HG03432 (cell line): ENCODE data around the gene CTNNA3.

ENCODE experiments used
- ATAC-seq: cut with Tn5 transposase; IDR thresholded peaks from one replicate; pipeline ENCODE4 v1.9.1; 2021; ENCODE audit warnings: mild to moderate bottlenecking, moderate library complexity; ENCODE audit not compliant: unreplicated experiment

CTNNA3 gene

DNA sequence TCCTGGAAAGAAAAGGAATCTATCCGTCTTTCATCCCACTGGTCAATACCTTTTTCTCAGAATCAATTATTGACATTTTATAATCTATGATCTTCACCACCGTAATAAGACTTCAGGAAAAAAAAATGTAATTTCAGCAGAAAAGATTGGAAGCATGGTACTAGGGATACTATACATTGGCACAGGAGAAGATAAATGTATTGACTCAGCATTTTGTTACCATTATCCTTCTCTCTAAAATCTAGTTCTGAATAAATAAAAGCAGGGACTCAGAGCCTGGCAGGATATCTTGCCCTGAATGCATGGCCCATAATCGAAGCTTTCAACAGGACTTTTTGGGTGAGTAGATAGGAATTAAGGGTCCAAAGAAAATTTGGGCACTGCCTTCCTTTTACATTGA, 649.5 kb downstream of the CTNNA3 start:
- ATAC-seq = no peak

DNA sequence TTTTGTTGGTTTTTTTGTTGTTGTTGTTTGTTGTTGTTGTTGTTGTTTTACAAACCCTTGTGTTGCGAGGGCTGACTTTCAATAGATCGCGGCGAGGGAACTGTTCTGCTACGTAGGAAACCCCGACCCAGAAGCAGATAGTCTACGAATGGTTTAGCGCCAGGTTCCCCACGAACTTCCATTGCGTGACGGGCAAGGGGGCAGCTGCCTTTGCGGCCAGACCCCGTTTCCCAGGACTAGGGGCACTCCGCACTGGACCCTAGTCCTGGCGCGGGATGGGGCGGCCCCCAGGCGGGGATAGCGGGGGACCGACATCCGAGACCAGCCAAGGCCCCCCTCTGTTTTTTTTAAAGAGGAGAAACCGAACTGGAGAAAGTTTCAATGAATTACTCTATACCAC, 650.6 kb downstream of the CTNNA3 start:
- ATAC-seq = no peak

DNA sequence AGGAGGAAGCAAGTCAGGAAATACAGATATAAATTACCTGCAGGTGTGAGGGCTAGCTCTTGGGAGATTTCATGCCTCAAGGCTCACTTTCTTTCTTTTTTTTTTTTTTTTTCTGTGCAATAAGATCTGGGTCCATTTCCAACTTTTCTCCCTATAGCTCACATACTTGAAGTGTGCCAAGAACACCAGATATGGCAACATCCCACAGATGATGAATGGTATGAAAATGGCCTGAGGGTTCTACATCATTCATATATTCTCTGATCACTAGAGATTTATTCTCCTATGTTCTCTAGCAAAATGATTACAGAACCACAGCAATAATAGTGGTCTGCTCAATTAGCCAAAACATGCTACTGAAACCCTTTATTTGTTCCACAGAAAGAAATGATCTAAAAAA, 653.0 kb downstream of the CTNNA3 start:
- ATAC-seq = no peak

DNA sequence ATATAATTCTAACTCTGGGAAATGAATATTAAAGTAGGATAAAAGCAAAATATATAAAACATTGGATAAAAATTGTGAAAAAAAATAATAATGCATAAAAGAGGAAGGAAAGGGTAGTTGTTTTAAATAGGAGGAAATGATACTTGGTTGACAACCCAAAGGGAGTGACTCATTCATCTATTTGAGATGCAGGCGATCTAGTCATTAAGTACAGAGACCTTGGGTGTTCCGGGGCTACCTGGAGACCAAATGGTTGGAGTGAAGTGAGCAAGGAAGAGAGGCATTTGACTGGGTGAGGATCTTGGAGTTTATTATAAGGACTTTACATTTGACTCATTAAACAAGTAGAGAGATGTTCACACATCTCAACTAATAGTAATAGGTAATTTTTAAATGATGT, 659.2 kb downstream of the CTNNA3 start:
- ATAC-seq = no peak

DNA sequence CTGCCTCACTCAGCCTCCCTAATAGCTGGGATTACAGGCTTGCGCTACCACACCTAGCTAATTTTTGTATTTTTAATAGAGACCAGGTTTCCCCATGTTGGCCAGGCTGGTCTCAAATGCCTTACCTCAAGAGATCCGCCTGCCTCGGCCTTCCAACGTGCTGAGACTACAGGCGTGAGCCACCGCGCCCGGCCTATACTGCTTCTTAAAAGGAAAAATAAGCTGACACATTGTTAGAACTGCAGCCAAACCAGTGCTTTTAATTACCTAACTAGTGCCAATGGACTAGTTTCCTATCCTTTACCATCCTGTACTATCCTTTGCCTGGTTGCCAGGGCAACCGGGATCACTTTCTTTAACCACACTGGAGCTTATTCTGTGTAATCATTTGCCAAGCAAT, 662.1 kb downstream of the CTNNA3 start:
- ATAC-seq = no peak

DNA sequence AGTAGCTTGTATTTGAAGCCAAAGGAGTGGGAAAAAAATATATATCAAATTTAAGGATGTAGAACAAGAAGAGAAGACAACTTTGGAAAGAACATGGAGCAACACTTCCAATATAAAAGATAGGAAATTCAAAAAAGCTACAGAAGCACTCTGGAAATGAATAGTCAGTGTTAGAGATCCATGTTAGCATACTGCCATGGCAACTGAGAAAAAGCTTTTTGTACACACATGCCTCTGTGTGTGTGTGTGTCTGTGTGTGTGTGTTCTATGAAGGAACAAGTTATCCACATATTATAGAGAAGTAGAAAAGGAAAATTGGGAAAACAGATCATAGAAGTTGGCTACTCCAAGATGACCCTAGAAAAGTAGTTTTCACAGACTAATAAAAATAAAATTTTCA, 673.9 kb downstream of the CTNNA3 start:
- ATAC-seq = no peak

DNA sequence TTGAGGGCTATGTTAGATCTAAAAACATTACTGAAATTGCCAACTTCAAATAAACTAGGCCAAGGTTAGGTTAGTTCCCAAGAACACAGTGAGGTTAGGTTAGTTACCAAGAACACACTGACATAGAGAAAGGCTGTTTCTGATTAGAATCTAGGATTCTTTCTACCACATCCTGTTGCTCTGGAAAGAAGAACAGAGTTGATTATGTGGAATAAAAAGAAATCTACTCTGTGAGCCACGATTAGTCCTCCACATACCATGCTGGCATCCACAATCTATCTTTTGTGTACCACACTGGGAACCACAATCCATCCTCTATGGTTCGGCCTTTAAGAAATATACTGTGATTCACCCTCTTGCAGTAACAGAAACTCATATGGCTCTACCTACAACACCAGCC, 678.8 kb downstream of the CTNNA3 start:
- ATAC-seq = no peak

DNA sequence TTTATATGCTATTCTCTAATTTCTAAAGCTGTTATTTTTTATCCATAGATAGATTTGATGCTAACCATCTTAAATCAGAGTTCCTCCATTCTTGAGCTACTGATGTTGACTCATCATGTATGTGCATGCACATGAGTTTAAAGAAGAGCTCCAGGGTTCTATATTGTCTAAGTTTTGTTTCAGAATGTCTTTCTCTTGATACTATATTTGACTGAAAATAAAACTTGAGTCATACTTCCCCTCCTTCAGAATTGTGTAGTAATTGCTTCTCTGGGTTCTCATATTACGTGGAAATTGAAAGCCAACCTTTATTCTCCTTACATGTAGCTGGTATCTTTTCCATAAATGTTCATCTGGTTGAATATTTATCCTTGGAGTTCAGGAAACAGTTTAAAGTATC, 680.8 kb downstream of the CTNNA3 start:
- peak; percentile 73 for ATAC-seq

DNA sequence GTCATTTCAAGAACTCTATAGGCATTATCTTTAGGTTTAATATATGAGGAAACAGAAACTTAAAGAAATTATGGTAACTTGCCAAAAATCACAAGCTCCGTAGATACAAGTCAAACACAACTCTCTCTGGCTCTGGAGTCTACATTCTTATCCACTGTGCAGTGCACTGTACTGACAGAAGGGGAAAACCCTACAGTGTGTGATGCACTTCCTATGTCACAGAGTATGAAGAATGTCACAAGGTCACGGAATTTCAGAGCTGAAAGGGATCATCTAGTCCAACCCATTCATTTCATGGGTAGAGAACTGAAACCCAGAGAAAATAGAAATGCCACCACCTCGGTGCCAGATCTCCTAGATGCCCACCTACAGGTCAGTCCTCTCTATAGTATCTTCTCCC, 684.0 kb downstream of the CTNNA3 start:
- ATAC-seq = no peak

DNA sequence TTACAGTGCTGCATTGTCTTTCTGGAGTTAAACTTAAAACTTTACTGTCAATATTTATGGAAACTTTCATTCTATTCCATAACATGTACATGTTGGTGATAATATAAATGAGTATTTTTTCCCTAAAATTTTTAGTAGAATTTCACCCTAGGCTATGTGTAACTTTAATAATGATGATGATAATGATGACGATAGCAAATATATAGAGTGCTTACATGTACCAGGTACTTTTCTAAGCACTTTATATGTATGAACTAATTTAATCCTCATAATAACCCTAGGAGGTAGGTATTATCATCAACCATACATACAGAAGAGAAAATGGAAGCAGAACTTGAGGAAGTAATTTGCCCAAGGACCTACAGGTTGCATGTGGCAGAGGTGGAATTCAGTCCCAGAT, 684.5 kb downstream of the CTNNA3 start:
- ATAC-seq = no peak

DNA sequence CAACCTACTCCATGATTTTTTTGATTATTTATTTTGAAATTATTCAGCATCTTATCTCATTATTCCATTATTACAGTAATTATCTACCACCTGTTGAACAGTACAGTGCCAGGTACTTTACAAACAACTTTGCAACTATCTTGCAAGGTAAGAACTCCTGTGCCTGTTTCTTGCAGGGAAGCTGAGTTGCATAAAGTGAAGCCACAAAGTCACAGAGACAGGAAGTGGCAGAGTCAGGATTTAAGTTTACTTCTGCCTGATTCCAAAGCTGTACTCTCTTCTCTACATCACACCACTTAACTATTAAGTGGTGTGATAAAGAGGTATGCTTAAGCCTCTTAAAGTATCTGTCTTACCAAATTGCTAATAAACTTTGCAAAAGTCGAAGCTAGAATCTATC, 690.0 kb downstream of the CTNNA3 start:
- ATAC-seq = no peak

DNA sequence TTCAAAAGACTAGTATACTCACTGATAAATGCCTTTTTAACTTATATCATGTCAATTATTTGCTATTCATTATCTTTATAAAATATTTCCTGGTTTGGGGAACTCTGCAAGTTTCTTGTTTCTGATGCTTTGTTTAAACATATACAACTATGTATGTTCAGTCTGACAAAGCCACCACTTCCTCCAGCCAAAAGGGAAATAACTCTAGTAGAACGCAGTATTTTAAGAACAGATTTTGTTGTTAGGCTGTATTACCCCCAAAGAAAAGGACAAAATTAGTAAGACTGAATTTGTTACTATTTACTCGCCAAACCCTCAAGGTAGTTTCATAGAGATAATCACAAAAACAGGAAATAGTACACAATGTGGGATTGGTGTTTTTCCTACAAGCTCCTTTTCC, 691.3 kb downstream of the CTNNA3 start:
- ATAC-seq = no peak

DNA sequence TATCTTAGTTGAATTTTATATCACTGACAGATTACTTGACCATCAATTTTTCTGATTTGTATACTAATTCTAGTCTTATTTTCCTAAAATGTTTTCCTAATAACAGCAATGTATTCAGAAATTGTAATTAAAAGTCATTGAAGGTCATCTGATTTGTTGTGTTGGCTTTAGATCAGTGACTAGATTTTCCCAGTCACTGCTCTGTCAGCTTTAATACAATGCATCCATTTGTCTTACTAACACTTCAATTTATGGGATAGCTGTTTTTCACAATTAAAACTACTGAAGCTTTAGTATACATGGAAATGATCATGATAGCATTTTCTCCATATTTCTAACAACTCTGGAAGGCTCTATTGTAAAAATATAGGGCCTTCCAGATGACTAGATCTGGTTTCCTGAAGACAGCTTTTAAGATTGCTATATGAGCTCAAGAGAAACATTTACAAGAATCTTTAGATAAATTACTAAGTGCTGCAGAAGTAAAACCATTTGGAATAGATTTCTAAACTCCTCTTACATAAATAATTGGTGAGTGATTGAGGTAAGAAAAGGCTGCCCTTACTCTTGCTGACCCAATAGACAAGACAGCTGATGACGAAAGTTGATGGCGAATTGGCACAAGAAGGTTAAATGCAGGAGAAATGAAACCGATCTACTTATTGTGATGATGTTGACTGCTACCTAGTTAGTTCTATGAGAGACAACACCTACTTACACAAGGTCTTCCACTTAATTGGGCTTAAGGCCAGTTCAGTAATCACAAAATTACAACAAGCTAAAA, 696.0 kb downstream of the CTNNA3 start:
- no peak for ATAC-seq

DNA sequence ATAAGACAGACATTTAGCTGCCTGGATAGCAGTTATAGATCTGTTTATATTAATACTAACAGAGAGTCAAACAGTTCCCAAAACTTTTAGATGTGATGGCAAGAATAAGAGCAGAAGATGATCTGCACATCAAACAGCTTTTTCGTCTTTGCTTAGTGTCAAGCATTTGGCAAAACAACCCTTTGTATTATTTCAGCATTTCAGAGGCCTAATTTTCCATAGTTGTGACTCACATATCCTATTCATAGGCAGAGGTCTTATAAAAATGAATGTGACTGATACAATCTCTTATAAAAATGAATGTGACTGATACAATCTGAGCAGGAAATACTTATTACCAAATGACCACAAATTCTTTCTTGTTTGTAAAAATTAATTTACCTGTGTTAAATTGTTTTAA, 699.0 kb downstream of the CTNNA3 start:
- no peak for ATAC-seq

DNA sequence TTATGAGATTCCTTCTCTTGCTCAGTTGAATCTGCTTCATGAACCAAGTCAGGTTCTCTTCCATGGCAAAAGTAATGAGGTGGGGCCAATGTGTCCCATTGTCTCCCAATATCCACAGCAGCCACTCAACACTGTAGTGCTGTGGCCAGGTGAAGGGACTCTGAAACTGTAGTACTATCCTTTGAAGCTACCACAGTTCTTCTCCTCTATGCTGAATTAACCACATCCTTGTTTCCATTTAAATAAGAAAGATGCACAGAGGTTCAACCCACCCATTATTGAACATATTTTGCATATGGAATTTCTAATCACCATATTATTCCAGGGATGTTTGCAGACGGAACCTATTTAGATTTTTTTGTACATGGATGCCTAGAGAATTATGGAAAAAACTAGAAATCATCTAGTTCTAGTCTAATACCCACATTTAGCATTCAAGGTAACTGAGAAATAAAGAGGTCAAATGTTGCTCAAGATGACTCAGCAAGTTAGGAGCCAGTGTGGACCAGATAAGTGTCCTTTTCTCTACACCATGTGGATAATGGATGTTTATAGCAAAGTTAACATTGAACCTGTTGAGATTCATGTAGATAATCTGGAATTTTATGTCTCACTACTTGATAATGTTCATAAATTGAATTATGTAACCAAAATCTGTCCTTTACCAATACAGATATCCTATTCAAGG, 705.7 kb downstream of the CTNNA3 start:
- no peak for ATAC-seq

DNA sequence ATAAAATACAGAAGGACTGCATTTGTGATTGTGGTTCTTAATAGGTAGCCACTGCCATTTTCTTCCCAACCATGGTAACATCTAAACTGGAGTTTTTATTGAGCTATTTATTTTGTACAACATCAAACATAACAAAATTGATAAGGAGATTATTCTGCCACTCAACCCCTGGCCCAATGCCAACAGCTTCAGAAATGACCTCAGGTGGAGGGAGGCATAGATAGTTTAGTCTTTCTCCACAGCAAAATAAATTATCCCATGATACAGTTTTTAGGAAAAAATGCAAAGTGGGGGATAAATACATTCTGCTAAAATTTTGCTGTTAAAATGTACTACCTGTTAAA, 712.5 kb downstream of the CTNNA3 start:
- no peak for ATAC-seq

DNA sequence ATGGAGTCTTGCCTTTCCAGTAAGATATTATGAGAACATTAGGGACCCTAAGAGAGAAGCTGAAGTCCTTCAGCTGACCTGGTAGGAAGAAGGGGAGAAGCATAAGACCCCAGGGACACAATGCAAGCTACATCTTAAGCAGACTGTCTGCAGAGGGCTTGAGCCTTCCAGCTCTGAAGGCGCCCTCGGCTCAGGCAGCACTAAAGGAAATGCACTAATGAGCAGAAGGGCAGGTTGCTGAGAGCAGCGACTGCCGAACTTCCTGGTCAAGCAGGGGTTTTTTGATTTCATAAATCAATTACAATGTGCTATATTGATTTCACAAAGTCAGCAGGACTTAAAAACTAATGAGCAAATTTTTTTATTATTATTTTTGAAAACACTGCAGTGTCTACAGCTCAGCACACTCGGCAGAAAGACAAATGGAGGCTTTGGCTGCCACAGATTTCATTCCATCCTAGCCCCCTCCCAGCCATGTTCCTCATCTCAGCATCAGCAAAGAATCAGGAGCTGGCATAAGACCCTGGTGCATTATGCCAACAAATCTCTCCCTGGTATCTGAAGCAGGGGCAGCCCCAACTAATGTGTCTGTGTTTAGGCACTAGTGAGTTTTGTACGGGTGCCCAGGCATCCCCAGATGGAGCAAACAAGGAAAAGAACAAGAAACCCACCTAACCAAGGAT, 713.1 kb downstream of the CTNNA3 start:
- ATAC-seq = peak; percentile 45

DNA sequence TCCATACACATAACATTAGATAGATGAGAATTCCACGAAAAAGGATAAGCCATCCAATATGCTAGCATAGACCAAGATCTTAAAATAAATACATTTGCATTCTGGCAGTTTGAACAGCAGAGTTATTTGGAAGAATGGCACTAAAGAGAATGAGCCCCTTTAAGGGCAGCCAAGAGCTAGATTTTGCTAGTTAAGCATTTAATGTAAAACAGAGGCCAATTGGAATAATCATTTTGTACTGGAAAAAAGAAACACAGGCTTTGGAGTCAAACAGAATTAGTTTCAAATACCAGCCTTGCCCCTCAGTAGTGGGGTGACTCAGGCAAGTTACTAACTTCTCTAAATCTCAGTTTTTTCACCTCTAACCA, 714.0 kb downstream of the CTNNA3 start:
- no peak for ATAC-seq

DNA sequence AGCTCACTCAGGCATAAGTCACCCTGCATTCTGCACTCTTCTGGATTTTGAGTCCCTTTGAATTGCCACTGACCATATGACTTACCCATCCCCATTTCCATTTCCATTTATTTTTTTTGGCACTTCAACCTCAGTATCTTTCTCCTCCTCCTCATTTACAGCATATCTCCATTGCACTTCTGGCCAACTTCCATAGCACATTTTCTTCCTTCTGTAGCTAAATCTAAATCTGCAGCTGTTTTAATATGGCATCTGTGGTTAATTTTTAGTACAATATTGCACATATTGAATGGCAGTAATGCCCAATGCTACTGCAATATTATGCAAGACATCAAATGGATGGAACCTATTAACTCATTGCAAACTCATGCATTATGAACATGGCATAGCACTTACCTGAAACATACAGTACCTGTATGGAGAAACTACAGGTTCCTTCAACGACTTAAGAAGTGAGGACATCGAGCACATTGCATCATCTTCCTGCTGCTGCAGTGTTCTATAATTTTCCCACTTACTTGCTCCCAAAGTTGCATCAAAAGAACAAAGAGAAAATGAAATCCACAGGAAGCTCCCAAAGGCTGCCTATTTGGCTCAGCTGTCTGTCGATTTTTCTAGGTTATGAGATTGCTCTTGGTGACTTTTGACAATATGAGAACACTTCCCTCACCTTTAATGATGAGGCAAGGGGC, 714.5 kb downstream of the CTNNA3 start:
- no peak for ATAC-seq

DNA sequence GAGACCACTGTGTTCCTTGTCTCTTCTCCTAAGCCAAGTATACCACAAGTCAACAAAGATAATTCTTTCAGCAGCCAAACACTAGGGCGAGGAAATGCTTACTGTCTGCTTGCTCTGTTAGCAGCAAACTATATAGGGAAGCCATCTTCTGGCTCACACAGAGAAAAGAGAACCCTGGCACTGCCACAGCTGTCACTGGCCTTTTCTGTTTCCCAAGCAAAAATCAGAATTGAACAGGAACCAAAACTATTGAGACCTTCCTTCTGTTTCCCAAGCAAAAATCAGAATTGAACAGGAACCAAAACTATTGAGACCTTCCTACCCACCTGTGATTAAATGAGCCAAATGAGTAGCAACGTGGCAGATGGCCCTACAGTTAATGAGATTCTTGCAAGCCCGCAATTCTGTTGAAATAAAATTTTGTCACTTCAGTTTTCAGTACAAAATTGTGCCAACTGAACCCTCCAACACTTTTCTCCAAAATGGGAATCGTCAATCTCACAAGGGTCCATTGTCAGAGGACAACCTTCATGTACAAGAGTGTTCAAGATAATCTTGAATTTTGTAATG, 715.7 kb downstream of the CTNNA3 start:
- no peak for ATAC-seq

DNA sequence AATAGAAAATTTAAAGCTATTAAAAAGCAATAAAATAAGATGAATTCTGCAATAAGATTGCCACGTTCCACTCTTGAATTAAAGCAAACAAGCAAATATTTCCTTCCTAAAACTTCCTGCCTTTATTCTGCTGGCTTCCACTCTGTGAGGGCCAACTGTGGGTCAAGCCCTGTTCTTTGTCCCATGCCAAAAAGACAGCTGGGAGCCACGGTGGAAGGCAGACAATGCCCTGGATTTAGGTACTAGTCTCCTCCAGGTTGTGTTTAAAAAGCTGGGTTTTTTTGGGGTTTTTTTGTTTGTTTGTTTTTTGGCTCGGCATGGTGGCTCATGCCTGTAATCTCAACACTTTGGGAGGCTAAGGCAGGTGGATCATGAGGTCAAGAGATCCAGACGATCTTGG, 731.0 kb downstream of the CTNNA3 start:
- no peak for ATAC-seq
